ENCODE results near the gene VWA5B1.

DNA sequence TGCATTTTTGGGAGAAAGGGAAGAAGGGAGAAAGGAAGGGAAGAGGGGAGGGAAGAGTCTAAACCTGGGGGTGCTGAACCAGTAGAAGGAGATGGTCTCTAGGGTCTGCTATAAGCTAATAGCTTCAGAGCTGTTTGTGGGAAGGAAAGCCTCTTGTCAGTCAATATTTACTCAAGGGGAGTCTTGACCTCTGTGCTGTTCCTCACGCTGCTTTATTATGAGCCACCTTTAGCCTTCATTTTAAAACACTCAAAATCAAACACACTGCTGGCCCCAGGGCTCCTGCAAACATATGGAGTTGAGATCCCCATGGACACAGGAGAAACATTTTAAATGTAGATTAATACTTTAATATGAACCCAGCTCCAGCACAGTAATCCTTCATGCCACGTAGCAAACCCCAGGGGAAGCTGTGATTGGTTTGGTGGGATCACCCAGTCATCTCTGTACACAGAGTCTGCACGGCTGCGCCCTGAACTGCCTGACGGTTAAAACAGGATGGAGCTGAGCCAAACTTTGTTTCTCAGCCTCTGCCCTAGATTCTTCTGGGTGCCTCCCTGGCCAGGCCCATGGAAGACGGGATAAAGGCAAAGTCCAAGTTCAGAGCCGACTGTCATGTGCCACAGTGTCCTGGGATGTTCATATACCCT, 40.2 kb upstream of the VWA5B1 start:
- TF ChIP-seq POLR2A (IDR thresholded peaks at IDR 0.05) (no peak), EP300 (IDR thresholded peaks at IDR 0.05) (no peak)
- TF ChIP-seq, protein P1, sequence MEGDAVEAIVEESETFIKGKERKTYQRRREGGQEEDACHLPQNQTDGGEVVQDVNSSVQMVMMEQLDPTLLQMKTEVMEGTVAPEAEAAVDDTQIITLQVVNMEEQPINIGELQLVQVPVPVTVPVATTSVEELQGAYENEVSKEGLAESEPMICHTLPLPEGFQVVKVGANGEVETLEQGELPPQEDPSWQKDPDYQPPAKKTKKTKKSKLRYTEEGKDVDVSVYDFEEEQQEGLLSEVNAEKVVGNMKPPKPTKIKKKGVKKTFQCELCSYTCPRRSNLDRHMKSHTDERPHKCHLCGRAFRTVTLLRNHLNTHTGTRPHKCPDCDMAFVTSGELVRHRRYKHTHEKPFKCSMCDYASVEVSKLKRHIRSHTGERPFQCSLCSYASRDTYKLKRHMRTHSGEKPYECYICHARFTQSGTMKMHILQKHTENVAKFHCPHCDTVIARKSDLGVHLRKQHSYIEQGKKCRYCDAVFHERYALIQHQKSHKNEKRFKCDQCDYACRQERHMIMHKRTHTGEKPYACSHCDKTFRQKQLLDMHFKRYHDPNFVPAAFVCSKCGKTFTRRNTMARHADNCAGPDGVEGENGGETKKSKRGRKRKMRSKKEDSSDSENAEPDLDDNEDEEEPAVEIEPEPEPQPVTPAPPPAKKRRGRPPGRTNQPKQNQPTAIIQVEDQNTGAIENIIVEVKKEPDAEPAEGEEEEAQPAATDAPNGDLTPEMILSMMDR (IDR thresholded peaks at IDR 0.05) = no peak

Measured in tibial nerve (tissue), 4 donors.